Epithelial cell of esophagus (primary cell): ENCODE data around the gene TCEAL1.
A peak's percentile ranks its signal among the peaks of the same experiment; 100 is the strongest.

ENCODE experiments used
- DNase-seq: peaks from one replicate; pipeline ENCODE4 v3.0.0; 2010; ENCODE audit warnings: low read depth
- H3K4me3 ChIP-seq: 2 replicates; pipeline ENCODE4 v1.5.1; 2011; ENCODE audit warnings: mild to moderate bottlenecking, low read length, control low read depth
- CTCF ChIP-seq: IDR thresholded peaks from 2 replicates; pipeline ENCODE4 v1.5.1; 2011; ENCODE audit warnings: low read depth, mild to moderate bottlenecking, low read length, control low read depth, inconsistent platforms; ENCODE audit not compliant: insufficient read depth; ENCODE audit errors: missing control alignments

TCEAL1 gene

GRCh38 chrX:103674531-103675454 lies 46.0 kb downstream of the TCEAL1 start:
- no peak for DNase-seq
- no peak for TF ChIP-seq CTCF
- no peak overlapping the region for H3K4me3 ChIP-seq

GRCh38 chrX:103678199-103678993 lies 49.6 kb downstream of the TCEAL1 start:
- peak; percentile 27 for DNase-seq
- no peak for TF ChIP-seq CTCF
- H3K4me3 ChIP-seq, result no peak overlapping the region
